ENCODE data around the gene TPM2. TPM values are rescaled to one million over a fixed set of nuclear protein-coding genes. Genes with fewer than 3 reads are reported as not detected.
A peak's percentile ranks its signal among the peaks of the same experiment; 100 is the strongest.

TPM2 gene
- total RNA-seq, 1 experiment from 2014 or later: 207 TPM

GRCh38 chr9:35706951-35707350 lies 17.2 kb upstream of the TPM2 start:
- H3K27ac Mint-ChIP-seq (ENCODE audit: low read depth, unreplicated experiment): no peak overlapping the region
- ChIA-PET CTCF (interaction anchor here (0.5 to 12.5 kb wide), 7 partner anchors 13 to 89 kb away, joined by 3 to 155 read pairs (median 4); partner anchors contain the start of gene CCDC107), POLR2A (interaction anchor here (1.1 kb wide), 1 partner anchor 12 kb away, joined by 3 read pairs; no protein-coding TSS in a partner anchor)
- TF ChIP-seq, protein P1, sequence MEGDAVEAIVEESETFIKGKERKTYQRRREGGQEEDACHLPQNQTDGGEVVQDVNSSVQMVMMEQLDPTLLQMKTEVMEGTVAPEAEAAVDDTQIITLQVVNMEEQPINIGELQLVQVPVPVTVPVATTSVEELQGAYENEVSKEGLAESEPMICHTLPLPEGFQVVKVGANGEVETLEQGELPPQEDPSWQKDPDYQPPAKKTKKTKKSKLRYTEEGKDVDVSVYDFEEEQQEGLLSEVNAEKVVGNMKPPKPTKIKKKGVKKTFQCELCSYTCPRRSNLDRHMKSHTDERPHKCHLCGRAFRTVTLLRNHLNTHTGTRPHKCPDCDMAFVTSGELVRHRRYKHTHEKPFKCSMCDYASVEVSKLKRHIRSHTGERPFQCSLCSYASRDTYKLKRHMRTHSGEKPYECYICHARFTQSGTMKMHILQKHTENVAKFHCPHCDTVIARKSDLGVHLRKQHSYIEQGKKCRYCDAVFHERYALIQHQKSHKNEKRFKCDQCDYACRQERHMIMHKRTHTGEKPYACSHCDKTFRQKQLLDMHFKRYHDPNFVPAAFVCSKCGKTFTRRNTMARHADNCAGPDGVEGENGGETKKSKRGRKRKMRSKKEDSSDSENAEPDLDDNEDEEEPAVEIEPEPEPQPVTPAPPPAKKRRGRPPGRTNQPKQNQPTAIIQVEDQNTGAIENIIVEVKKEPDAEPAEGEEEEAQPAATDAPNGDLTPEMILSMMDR (IDR thresholded peaks at IDR 0.05; ENCODE audit: unreplicated experiment): no peak
- no peaks in the 10 kb centered on the region for H3K27me3 Mint-ChIP-seq (ENCODE audit: insufficient read depth, unreplicated experiment)
- H3K9me3 Mint-ChIP-seq (ENCODE audit: unreplicated experiment): no peaks in the 10 kb centered on the region
- no peaks in the 10 kb centered on the region for H3K4me1 Mint-ChIP-seq (ENCODE audit: insufficient read depth, unreplicated experiment)
- no peak for DNase-seq (ENCODE audit: unreplicated experiment)
- H3K4me3 Mint-ChIP-seq (ENCODE audit: unreplicated experiment): no peak overlapping the region
- no TSS peak for BruUV-seq (replicated peaks)
- intact Hi-C loops (cut with micrococcal nuclease): no loop called here
- H3K36me3 Mint-ChIP-seq (ENCODE audit: insufficient read depth, unreplicated experiment): peaks cover 70% of the 10 kb centered on the region

DNA sequence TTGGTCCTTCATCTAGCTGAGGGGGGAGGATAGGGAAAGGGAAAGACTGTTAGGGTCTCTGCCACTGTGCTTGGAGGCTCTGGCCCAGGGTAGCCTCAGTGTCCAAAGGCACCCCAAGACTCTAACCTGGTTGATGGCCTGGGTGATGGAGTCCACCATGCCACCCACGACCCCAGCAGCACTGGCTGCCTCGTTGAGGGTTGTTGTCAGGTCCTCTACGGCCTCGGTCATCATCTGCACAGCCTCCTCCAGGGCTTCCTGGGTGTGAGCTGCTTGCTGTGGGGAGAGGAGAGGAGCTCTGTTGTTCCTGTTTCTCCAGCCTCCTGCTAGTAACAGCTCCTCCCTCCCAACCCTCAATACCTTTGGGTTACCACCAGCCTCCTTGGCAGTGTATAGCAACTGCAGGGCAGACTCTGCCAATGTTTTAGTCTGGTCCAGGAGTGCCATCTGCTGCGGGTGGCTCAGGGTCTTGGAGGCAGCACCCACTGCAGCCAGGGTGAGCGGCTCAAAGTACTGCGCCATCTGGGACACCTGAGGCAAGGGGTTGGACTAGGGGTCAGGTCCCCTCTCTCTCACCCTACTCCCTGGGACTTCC lies 16.2 kb upstream of the TPM2 start:
- ChIA-PET POLR2A (no interaction called here), CTCF (interaction anchor here (0.7 to 12.5 kb wide), 3 partner anchors 9 to 24 kb away, joined by 3 to 155 read pairs (median 14); no protein-coding TSS in a partner anchor)
- Mint-ChIP-seq H3K4me3 (ENCODE audit: unreplicated experiment) (no peak overlapping the region), H3K4me1 (ENCODE audit: insufficient read depth, unreplicated experiment) (no peaks in the 10 kb centered on the region), H3K27ac (ENCODE audit: low read depth, unreplicated experiment) (no peak overlapping the region), H3K9me3 (ENCODE audit: unreplicated experiment) (no peaks in the 10 kb centered on the region), H3K27me3 (ENCODE audit: insufficient read depth, unreplicated experiment) (no peaks in the 10 kb centered on the region), H3K36me3 (ENCODE audit: insufficient read depth, unreplicated experiment) (peaks cover 59% of the 10 kb centered on the region)
- DNase-seq (ENCODE audit: unreplicated experiment): no peak
- TSS peak; percentile 44 for BruUV-seq (replicated peaks)
- intact Hi-C loops (cut with micrococcal nuclease): no loop called here
- TF ChIP-seq, protein P1 (IDR thresholded peaks at IDR 0.05; ENCODE audit: unreplicated experiment): no peak

DNA sequence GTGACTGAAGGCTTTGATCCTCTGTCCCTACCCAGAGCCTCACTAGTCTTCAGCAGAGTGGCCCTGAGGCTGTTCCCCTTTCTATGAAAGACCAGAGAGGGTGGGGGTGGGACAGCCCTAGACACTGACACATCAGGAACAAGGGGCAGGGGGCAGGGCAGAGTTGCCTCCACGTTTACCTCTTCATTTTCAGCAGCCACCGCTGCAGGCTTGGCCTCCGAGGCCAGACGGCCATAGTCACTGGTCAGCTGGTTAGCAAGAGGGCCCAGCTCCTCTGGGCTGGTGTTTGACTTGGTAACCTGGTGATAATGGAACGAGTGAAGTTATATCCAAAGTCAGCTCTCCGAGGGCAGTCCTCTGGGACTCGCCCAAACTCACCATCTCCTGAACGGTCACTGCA lies 15.6 kb upstream of the TPM2 start:
- intact Hi-C loops (cut with micrococcal nuclease): no loop called here
- Mint-ChIP-seq H3K4me1 (ENCODE audit: insufficient read depth, unreplicated experiment) (no peaks in the 10 kb centered on the region), H3K27me3 (ENCODE audit: insufficient read depth, unreplicated experiment) (no peaks in the 10 kb centered on the region), H3K27ac (ENCODE audit: low read depth, unreplicated experiment) (no peak overlapping the region), H3K36me3 (ENCODE audit: insufficient read depth, unreplicated experiment) (peaks cover 54% of the 10 kb centered on the region), H3K9me3 (ENCODE audit: unreplicated experiment) (no peaks in the 10 kb centered on the region), H3K4me3 (ENCODE audit: unreplicated experiment) (no peak overlapping the region)
- ChIA-PET POLR2A (interaction anchor here (0.9 kb wide), 1 partner anchor 15 kb away, joined by 3 read pairs; the partner anchor contains the start of gene TPM2), CTCF (interaction anchor here (0.7 to 12.5 kb wide), 4 partner anchors 9 to 94 kb away, joined by 3 to 155 read pairs (median 8); no protein-coding TSS in a partner anchor)
- no peak for DNase-seq (ENCODE audit: unreplicated experiment)
- TF ChIP-seq, protein P1 (IDR thresholded peaks at IDR 0.05; ENCODE audit: unreplicated experiment): no peak
- no TSS peak for BruUV-seq (replicated peaks)

DNA sequence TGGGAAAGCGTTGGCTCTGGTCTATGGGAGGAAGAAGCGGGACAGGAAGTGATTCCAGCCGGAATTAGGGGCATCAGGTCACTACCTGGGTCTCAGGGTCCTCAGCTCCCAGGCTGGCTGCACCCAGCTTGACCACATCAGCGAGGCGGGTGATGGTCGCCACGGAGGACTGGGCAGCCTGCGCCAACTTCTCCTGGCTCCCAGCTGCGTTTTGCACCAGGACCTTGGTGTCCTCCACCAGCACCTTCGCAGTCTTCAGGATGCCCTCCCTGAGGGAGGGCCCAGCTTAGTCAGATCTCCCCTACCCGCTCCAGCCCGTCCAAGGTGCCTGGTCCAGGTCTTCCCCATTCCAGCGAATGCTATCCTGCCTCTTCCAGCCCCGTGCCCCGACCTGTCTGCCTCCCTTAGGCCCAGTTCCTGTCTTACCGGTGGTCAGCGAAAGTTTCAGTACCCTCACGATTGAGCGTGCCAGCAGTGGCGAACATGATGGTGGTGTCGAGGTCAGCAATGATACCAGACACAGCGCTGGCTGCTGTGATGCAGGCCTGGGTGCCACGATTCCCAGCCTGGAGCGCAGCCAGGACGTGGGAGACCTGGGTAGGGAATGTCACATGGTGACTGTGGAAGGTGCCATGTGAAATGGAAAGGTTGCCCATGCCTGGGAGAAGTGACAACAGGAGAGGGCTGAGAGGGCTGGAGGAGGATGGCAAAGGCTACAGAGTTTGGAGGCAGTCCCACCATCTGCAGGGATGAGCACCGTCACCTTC lies 14.4 kb upstream of the TPM2 start:
- Mint-ChIP-seq H3K4me3 (ENCODE audit: unreplicated experiment) (no peak overlapping the region), H3K27me3 (ENCODE audit: insufficient read depth, unreplicated experiment) (no peaks in the 10 kb centered on the region), H3K27ac (ENCODE audit: low read depth, unreplicated experiment) (no peak overlapping the region), H3K36me3 (ENCODE audit: insufficient read depth, unreplicated experiment) (peaks cover 41% of the 10 kb centered on the region), H3K4me1 (ENCODE audit: insufficient read depth, unreplicated experiment) (no peaks in the 10 kb centered on the region), H3K9me3 (ENCODE audit: unreplicated experiment) (no peaks in the 10 kb centered on the region)
- BruUV-seq (replicated peaks): TSS peak; percentile 39
- no peak for DNase-seq (ENCODE audit: unreplicated experiment)
- ChIA-PET POLR2A (interaction anchor here (0.6 to 1.2 kb wide), 2 partner anchors 13 to 31 kb away, joined by 3 read pairs; no protein-coding TSS in a partner anchor), CTCF (interaction anchor here (0.5 to 12.5 kb wide), 2 partner anchors 10 to 121 kb away, joined by 3 to 155 read pairs; no protein-coding TSS in a partner anchor)
- TF ChIP-seq, protein P1 (IDR thresholded peaks at IDR 0.05; ENCODE audit: unreplicated experiment): no peak
- intact Hi-C loops (cut with micrococcal nuclease): no loop called here
